ENCODE measurements around the gene AFF3.
"Not testable (repeated sequence)": the region's sequence is repeated elsewhere in the genome, so short reads cannot be mapped to it uniquely, and the experiment has no call there.

AFF3 gene, protein sequence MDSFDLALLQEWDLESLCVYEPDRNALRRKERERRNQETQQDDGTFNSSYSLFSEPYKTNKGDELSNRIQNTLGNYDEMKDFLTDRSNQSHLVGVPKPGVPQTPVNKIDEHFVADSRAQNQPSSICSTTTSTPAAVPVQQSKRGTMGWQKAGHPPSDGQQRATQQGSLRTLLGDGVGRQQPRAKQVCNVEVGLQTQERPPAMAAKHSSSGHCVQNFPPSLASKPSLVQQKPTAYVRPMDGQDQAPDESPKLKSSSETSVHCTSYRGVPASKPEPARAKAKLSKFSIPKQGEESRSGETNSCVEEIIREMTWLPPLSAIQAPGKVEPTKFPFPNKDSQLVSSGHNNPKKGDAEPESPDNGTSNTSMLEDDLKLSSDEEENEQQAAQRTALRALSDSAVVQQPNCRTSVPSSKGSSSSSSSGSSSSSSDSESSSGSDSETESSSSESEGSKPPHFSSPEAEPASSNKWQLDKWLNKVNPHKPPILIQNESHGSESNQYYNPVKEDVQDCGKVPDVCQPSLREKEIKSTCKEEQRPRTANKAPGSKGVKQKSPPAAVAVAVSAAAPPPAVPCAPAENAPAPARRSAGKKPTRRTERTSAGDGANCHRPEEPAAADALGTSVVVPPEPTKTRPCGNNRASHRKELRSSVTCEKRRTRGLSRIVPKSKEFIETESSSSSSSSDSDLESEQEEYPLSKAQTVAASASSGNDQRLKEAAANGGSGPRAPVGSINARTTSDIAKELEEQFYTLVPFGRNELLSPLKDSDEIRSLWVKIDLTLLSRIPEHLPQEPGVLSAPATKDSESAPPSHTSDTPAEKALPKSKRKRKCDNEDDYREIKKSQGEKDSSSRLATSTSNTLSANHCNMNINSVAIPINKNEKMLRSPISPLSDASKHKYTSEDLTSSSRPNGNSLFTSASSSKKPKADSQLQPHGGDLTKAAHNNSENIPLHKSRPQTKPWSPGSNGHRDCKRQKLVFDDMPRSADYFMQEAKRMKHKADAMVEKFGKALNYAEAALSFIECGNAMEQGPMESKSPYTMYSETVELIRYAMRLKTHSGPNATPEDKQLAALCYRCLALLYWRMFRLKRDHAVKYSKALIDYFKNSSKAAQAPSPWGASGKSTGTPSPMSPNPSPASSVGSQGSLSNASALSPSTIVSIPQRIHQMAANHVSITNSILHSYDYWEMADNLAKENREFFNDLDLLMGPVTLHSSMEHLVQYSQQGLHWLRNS (N-terminal part only)

DNA sequence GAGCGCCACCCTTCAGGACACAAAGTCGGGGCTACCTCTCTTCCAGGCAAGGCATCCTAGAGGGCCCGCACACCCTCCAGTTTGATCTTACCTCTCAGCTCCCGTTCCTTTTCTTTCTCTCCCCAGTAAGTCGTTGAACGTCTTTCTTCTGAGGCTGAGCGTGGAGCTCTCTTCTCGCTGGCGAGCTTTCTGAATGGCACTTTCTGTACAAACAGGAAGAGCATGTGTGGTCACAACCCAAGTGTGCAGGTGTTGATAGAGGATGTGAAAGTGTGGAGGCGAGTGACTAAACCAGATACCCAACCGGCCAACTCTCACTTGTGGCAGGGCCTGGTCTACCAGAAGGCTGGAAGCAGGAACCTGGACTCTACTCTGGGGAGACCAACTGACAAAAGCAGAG, at the start of gene AFF3:
TSS of gene AFF3 (minus strand) at position 198 of the 400 bp plus-strand sequence. CDS start 38,136 bp downstream, outside the sequence.
- DNase-seq, result no peak

DNA sequence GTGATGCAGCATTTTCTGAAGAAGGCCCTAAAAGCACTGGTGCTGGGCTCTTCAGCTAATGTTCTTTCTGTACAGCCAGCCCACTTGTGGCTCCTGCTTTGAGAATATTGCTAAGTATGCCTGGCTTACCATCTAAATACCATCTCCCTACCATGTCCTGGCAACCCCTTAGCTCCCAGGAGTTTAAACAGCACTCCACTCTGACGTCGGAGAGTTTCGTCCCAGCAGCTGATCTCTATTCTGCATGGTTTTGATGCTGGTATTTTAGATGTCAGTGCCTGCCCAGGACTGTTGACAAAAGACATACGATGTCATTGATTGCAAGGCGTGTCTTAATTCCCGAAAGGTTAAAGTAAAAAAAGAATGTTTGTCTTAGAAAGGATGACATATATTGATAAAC, 47.0 kb upstream of the AFF3 start:
- DNase-seq, result no peak

- no peak for DNase-seq
Observed at GRCh38 chr2:100188326-100188725, 45.9 kb upstream of the AFF3 start.

GRCh38 chr2:100186126-100186525, 43.7 kb upstream of the AFF3 start:
- DNase-seq, result no peak

GRCh38 chr2:100185516-100185915, 43.1 kb upstream of the AFF3 start:
- DNase-seq, result no peak

DNA sequence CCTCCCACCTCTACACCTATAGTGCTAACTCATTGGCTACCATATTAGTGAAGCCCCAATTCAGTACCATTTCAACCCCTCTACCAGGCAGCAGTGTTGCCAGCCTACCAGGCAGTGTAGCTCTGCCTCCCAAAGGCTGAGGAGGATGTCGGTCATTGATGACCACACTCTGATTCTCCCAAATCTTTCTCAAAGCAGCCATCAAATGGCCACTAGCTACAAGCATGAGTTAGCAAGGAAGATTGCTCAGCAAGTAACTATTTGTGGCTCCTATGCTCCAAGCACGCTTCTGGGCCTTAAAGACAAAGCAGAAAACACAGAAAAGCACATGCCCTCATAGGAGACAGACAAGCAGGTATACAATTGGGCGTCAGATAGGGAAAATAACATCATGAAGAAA, 42.7 kb upstream of the AFF3 start:
- no peak for DNase-seq

DNA sequence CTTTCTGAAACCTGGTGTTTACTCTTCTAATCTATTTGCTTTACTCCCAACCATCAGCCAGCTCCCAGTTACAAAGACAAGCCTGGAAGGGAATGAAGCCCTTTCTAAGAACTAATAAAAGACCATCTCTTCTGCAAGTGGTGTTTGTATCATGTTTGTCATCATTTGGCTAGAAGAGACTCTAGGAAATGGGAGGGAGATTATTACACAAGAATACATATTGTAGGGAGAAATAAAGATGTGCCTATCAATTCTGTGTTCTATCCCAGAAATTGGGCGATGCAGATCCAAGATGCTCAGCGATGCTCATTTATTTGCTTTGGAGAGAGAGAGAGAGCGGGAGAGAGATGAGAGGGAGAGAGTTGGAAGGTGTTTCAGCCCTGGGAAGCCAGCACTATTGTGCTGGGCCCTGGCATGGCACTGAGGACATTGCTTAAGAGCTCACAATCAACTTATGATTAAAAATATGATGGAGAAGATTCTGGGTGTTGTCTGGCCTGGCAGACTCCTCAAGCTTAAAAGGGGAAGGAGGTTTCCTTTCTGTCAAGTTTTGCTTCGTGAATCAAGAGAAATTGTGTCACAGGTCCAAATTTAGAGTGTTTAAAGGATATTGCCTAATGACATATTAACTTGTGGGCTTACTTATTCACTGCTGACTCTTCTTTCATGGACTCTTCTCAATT, 41.8 kb upstream of the AFF3 start:
- DNase-seq, result no peak

- DNase-seq, result no peak
Observed at GRCh38 chr2:100182494-100183361, 40.3 kb upstream of the AFF3 start.

DNA sequence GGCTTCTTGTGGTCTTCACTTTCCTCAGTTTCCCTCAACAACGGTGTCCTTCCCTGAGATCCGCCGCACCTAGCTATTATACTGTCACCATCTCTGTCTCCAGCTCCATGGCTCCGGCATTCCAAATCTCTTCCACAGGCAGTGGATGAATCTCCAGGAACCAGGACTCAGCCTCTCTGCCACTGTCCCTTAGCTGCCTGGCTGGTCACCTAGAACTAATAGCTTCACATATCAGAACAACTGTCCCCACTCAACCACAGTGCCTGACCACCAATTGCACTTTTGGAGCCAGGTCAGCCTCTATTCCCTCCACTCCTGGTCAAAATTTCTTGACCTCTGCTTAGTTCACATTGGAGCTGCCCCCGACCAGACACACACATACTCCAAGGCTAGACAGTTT, 38.1 kb upstream of the AFF3 start:
- no peak for DNase-seq

DNA sequence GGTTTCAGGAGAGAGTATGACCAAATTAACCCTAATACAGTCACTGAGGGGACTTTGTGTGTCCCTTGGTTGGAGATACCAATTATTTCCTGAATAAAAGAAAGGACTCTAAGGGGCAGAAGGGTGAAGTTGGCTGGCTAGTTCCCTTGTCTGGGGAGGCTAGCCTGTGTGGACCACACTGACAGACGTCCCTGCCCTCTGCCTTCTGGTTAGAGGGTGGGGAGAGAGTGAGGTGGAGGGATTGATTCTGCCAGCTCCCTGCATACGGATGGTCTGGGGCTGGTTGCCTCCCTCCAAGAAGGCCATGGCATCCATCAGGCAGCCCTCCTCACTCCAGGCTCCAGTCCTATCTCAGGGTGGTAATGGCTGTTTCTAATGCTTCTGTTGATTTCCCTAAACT, 37.4 kb upstream of the AFF3 start:
- no peak for DNase-seq

DNA sequence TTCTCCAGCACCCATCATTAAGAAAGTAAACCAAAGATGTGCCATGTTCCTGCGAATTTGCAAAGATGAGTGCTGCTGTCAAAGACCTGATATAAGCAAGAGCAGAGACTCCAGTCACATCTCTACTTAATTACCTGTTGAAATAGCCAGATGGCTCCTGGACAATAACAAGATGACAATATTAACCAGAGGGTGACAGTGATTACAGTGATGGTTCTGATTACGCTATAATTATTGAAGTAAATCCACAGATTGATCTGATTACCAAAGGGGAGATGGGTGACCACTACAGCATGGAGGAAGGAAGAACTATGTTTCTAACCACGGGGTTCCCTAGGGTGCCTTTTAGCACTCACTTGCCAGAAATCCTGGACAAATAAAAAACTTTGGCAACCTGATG, 36.5 kb upstream of the AFF3 start:
- no peak for DNase-seq

- no peak for DNase-seq
Observed at GRCh38 chr2:100178085-100178788, 35.8 kb upstream of the AFF3 start.

DNA sequence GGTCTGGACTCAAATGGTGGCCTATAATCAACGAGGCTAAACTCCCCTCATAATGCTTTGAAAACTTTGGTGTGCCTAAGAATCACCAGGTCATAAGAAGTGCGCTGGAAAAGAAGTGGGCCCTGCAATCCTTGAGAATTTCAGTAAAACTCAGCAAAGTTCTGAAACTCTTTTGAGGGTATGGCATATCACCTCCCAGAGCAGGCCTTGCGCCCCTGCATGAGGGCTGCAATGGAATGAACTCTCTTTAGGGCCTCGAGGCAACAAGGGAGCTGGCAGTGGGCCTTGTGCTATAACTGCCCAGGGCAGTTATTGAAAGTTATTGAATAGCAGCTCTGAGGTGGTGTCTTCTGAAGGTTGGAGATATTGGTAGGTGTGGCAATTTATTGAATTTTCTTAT, 34.5 kb upstream of the AFF3 start:
- DNase-seq, result no peak

GRCh38 chr2:100174026-100174431, 31.6 kb upstream of the AFF3 start:
- no peak for DNase-seq

DNA sequence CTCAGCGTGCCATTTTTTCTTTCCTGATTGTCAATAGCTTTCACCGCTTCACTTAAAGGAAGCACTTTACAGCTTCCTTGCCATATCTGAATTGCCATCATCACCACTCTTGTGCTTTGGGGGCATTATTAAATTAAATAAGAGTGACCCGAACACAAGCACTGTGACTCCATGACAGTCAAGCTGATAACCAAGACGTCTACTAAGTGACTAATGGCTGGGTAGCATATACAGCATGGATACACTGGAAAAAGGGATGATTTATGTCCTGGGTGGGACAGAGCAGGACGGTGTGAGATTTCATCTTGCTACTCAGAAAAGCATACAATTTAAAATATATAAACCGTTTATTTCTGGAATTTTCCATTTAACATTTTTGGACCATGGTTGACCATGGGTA, 24.3 kb upstream of the AFF3 start:
- no peak for DNase-seq

DNA sequence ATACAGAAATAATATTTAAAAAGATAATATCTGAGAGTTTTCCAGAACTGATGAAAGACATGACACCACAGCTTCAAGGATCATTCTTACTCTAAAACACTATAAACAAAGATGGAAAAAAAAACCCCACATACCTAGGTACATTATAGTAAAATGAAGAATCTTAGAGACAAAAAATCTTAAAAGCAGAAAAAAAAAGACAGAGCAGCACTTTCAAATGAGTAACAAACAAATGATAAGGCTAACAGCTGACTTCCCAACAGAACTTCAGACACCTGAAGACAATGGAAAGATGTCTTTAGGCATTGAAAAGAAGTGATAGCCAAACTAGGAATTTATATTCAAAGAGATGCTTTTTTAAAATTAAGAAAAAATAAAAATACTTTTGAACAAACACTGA, 21.2 kb upstream of the AFF3 start:
- no peak for DNase-seq

DNA sequence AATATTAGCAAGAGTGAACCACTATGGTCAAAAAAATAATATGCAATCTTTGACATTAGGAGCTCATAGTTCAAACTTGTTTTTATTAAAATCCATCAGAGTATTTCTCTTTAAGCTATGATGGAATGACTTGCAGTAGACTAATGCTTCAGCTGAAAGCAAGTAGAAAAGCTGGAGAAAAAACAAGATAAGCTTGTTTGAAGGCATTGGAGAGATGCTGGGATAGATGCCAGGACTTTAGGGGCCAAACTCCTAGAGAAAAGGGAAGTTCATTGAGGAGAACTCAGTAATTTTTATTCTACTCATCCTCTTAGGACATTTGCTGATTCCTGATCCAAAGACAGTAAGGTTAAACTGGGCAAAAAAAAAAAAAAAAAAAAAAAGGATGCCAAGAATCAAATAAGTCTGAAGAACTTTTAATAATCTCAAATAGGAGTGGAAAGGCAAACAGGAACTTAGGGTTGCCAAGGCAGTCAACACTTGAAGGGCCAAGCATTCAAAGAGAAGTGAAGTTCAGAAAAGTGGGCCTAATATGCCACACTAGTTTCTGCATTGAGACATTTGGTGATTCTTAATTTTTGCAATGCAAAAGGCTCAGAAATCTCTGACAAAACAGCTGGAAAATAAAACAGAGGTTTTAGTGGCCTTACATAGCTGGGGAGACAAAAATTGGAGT, 19.7 kb upstream of the AFF3 start:
- DNase-seq, result no peak

DNA sequence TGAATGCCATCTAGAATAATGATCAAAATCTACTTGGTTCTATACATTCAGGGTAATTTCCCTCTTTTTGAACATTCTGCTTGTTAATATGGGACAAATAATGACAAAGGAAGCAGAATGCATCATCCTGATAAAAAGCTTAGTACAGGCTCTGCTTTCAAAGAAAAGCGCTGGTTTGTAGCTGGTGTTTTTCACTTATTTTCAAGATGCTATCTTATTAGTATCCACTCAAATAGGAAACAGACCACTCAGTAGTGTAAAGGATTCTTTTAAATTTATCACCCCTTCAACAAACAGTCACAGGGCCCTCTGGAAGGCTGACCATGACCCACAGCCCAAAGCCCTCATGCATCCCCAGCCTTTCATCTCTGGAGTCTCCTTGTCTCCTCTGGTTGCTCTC, 18.0 kb upstream of the AFF3 start:
- no peak for DNase-seq

GRCh38 chr2:100151832-100152231, 9.4 kb upstream of the AFF3 start:
- not testable (repeated sequence) for DNase-seq

GRCh38 chr2:100151310-100151709, 8.9 kb upstream of the AFF3 start:
- DNase-seq, result no peak
